ENCODE measurements around the gene CTR9. TPM values are rescaled to one million over a fixed set of nuclear protein-coding genes. Genes with fewer than 3 reads are reported as not detected.

CTR9 gene
- total RNA-seq, 1 donor from 2014 or later = 39.8 TPM

- TF ChIP-seq CTCF (conservative IDR thresholded peaks at IDR 0.05) = no peak
- Mint-ChIP-seq H3K27me3 (ENCODE audit: low read depth) (peaks cover 2% of the 10 kb centered on the region), H3K9me3 (no peaks in the 10 kb centered on the region), H3K4me1 (peaks cover 19% of the 10 kb centered on the region), H3K36me3 (ENCODE audit: low read depth) (no peaks in the 10 kb centered on the region), H3K27ac (ENCODE audit: unreplicated experiment) (no peak overlapping the region), H3K4me3 (peak overlapping the region; percentile 63)
- no peak for DNase-seq (ENCODE audit: low read depth, low spot score)
Measured at GRCh38 chr11:10730151-10730550, 20.9 kb upstream of the CTR9 start.

- Mint-ChIP-seq H3K9me3 (no peaks in the 10 kb centered on the region), H3K27me3 (ENCODE audit: low read depth) (peaks cover 2% of the 10 kb centered on the region), H3K36me3 (ENCODE audit: low read depth) (no peaks in the 10 kb centered on the region), H3K4me3 (no peak overlapping the region), H3K27ac (ENCODE audit: unreplicated experiment) (no peak overlapping the region), H3K4me1 (peaks cover 28% of the 10 kb centered on the region)
- no peak for DNase-seq (ENCODE audit: low read depth, low spot score)
- TF ChIP-seq CTCF (conservative IDR thresholded peaks at IDR 0.05) = no peak
Measured at GRCh38 chr11:10731064-10731680, 19.9 kb upstream of the CTR9 start.

- Mint-ChIP-seq H3K9me3 (no peaks in the 10 kb centered on the region), H3K4me1 (peaks cover 14% of the 10 kb centered on the region), H3K4me3 (peak overlapping the region; percentile 81), H3K27me3 (ENCODE audit: low read depth) (peaks cover 4% of the 10 kb centered on the region), H3K36me3 (ENCODE audit: low read depth) (no peaks in the 10 kb centered on the region), H3K27ac (ENCODE audit: unreplicated experiment) (peak overlapping the region; percentile 76)
- peak; percentile 99 for TF ChIP-seq CTCF (conservative IDR thresholded peaks at IDR 0.05)
- DNase-seq (ENCODE audit: low read depth, low spot score) = peak; percentile 98
Measured at GRCh38 chr11:10735481-10736475, 15.3 kb upstream of the CTR9 start.

- Mint-ChIP-seq H3K36me3 (ENCODE audit: low read depth) (no peaks in the 10 kb centered on the region), H3K9me3 (no peaks in the 10 kb centered on the region), H3K4me1 (no peaks in the 10 kb centered on the region), H3K27me3 (ENCODE audit: low read depth) (peaks cover 2% of the 10 kb centered on the region), H3K27ac (ENCODE audit: unreplicated experiment) (no peak overlapping the region), H3K4me3 (no peak overlapping the region)
- no peak for DNase-seq (ENCODE audit: low read depth, low spot score)
- no peak for TF ChIP-seq CTCF (conservative IDR thresholded peaks at IDR 0.05)
Measured at GRCh38 chr11:10742460-10743208, 8.4 kb upstream of the CTR9 start.

- no peak for DNase-seq (ENCODE audit: low read depth, low spot score)
- no peaks in the 10 kb centered on the region for H3K4me1 Mint-ChIP-seq
- H3K9me3 Mint-ChIP-seq = no peaks in the 10 kb centered on the region
- no peak overlapping the region for H3K27ac Mint-ChIP-seq (ENCODE audit: unreplicated experiment)
- H3K27me3 Mint-ChIP-seq (ENCODE audit: low read depth) = no peaks in the 10 kb centered on the region
- no peaks in the 10 kb centered on the region for H3K36me3 Mint-ChIP-seq (ENCODE audit: low read depth)
- H3K4me3 Mint-ChIP-seq = no peak overlapping the region
- no peak for TF ChIP-seq CTCF (conservative IDR thresholded peaks at IDR 0.05)
Measured at GRCh38 chr11:10743354-10744000, 7.6 kb upstream of the CTR9 start.

Data from neural crest cell (in vitro differentiated cells).